ENCODE results near the gene USP21. TPM values are rescaled to one million over a fixed set of nuclear protein-coding genes. Genes with fewer than 3 reads are reported as not detected.

Gene USP21
- total and polyA plus RNA-seq, 2 of the 13 experiments (the other 11 are each of a cell fraction or from before 2014, with no cell fraction given): 10.1 to 33.1 TPM

- TF ChIP-seq NR2F6 (IDR thresholded peaks at IDR 0.05) (no peak), NR2F6 (CRISPR knock-in tag; IDR thresholded peaks at IDR 0.05) (no peak), ZNF788 (CRISPR knock-in tag; IDR thresholded peaks at IDR 0.05; ENCODE audit: borderline replicate concordance) (peak; percentile 19; the same call in 1 of the 2 replicates), ATAD3A (CRISPR knock-in tag; IDR thresholded peaks at IDR 0.05) (no peak), PRPF4 (IDR thresholded peaks at IDR 0.05; ENCODE audit: low read depth, low read length, poor library complexity, severe bottlenecking) (no peak), ZMAT3 (CRISPR knock-in tag; conservative IDR thresholded peaks at IDR 0.05) (0 out of 2 replicates have a peak, but pooled peaks have one; percentile 28), ZNF382 (CRISPR knock-in tag; IDR thresholded peaks at IDR 0.05; ENCODE audit: borderline replicate concordance) (no peak), ZNF891 (CRISPR knock-in tag; IDR thresholded peaks at IDR 0.05) (peak; percentile 50; the same call in 1 of the 2 replicates), FOXK1 (CRISPR knock-in tag; IDR thresholded peaks at IDR 0.05; ENCODE audit: borderline replicate concordance, low read depth) (0 out of 2 replicates have a peak, but pooled peaks have one; percentile 9), RAD51 (IDR thresholded peaks at IDR 0.05; ENCODE audit: borderline replicate concordance) (no peak), RNF2 (conservative IDR thresholded peaks at IDR 0.05; ENCODE audit: low read depth) (no peak), NFYC (CRISPR knock-in tag; IDR thresholded peaks at IDR 0.05) (no peak), KDM3A (CRISPR knock-in tag; IDR thresholded peaks at IDR 0.05; ENCODE audit: low read depth) (no peak), AHDC1 (CRISPR knock-in tag; IDR thresholded peaks at IDR 0.05; ENCODE audit: borderline replicate concordance) (no peak), ZGPAT (CRISPR knock-in tag; IDR thresholded peaks at IDR 0.05) (no peak), ZEB1 (IDR thresholded peaks at IDR 0.05; ENCODE audit: insufficient replicate concordance, low read depth) (no peak), ZNF614 (CRISPR knock-in tag; IDR thresholded peaks at IDR 0.05; ENCODE audit: borderline replicate concordance) (no peak), CENPT (CRISPR knock-in tag; IDR thresholded peaks at IDR 0.05; ENCODE audit: low read depth) (no peak), FOSL2 (CRISPR knock-in tag; IDR thresholded peaks at IDR 0.05) (no peak), GLMP (CRISPR knock-in tag; IDR thresholded peaks at IDR 0.05; ENCODE audit: borderline replicate concordance) (no peak), ZNF678 (CRISPR knock-in tag; IDR thresholded peaks at IDR 0.05) (no peak), ZNF101 (CRISPR knock-in tag; IDR thresholded peaks at IDR 0.05; ENCODE audit: borderline replicate concordance, low read depth) (no peak)
These were observed 39.0 kb downstream of the USP21 start (continued) for GRCh38 chr1:161198194-161198896.
